Measurements from ENCODE around the gene SLC35F5. TPM values are rescaled to one million over a fixed set of nuclear protein-coding genes. Genes with fewer than 3 reads are reported as not detected.

Gene SLC35F5
- total and polyA plus RNA-seq, 2 of the 13 experiments (the other 11 are each of a cell fraction or from before 2014, with no cell fraction given) = 139 to 174 TPM

DNA sequence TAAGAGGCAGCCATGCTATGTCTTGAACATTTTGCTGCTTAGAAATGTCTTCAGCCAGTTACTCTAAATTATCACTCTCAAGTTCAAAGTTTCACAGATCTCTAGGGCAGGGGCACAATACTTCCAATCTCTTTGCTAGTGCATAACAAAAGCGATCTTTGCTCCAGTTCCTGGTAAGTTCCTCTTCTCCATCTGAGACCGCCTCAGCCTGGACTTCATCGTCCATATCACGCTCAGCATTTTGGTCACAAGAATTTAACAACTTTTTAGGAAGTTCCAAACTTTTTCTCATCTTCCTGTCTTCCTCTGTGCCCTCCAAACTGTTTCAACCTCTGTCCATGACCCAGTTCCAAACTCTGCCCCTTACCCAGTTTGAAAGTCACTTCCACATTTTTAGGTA, 8.8 kb upstream of the SLC35F5 start:
- Histone ChIP-seq H3K4me1 (ENCODE audit: insufficient read depth, low read length) (peaks cover 7% of the 10 kb centered on the region), H3K4me3 (replicated peaks in 1 of 3; ENCODE audit: insufficient read depth in 1 of 3, low read depth in 2 of 3, low read length in 3 of 3) (no peak overlapping the region), H3K9me3 (ENCODE audit: low read length) (peaks cover 8% of the 10 kb centered on the region; the same call in 1 of the 2 replicates), H3K79me2 (ENCODE audit: insufficient read depth, low read length) (no peaks in the 10 kb centered on the region), H3K36me3 (replicated peaks in 1 of 2; ENCODE audit: control insufficient read depth in 1 of 2, insufficient read depth in 2 of 2, low read length in 2 of 2) (no peaks in the 10 kb centered on the region), H3K27ac (ENCODE audit: extremely low read length, insufficient read depth, low read length) (no peak overlapping the region), H3K27me3 (ENCODE audit: control insufficient read depth in 1 of 2, insufficient read depth in 2 of 2, low read length in 2 of 2) (0 out of 5 replicates have a peak, but pooled peaks cover 0 to 4% of the 10 kb centered on the region in 2 experiments), H3K9ac (ENCODE audit: insufficient read depth, low read depth, low read length) (no peak overlapping the region), H2AFZ (ENCODE audit: low read length) (no peak overlapping the region), H4K20me1 (ENCODE audit: insufficient read depth, low read length) (no peaks in the 10 kb centered on the region), H3K4me2 (ENCODE audit: low read depth, low read length) (no peak overlapping the region)
- no peak for ATAC-seq
- DNase-seq (ENCODE audit: low spot score) = no peak
- 19% methylated on average over 4 of the region's 4 CpGs for WGBS (ENCODE audit: low lambda C conversion rate)
- no peak for FAIRE-seq
- ChIA-PET POLR2A (no interaction called here), CTCF (ENCODE audit: low intra/inter-chr PET ratio, low total read pairs) (no interaction called here)
- in situ Hi-C loops (cut with HindIII; ENCODE audit: extremely low pct_ligation_motif_present, low pct_unique_long_range_greater_than_20kb) (loop anchor here (25.0 kb wide), 1 partner anchor 797 kb away; no protein-coding TSS in a partner anchor), intact Hi-C loops (cut with micrococcal nuclease; ENCODE audit: unreplicated experiment) (no loop called here)
- TF ChIP-seq SETDB1 (CRISPR knock-in tag; IDR thresholded peaks at IDR 0.05; ENCODE audit: borderline replicate concordance) = no peak
- no TSS peak for BruUV-seq (replicated peaks)

GRCh38 chr2:113762377-113763118, 6.1 kb upstream of the SLC35F5 start:
- peaks cover 4% of the 10 kb centered on the region for H3K4me1 ChIP-seq (ENCODE audit: insufficient read depth, low read length)
- BruUV-seq (replicated peaks) = no TSS peak
- H3K9me3 ChIP-seq (ENCODE audit: low read length) = peaks cover 8% of the 10 kb centered on the region; the same call in 1 of the 2 replicates
- CTCF ChIA-PET (ENCODE audit: low intra/inter-chr PET ratio, low total read pairs) = no interaction called here
- intact Hi-C loops (cut with micrococcal nuclease; ENCODE audit: unreplicated experiment) = no loop called here
- no peaks in the 10 kb centered on the region for H3K27me3 ChIP-seq (ENCODE audit: control insufficient read depth in 1 of 2, insufficient read depth in 2 of 2, low read length in 2 of 2)
- DNase-seq (ENCODE audit: low spot score) = no peak
- no peak overlapping the region for H3K4me2 ChIP-seq (ENCODE audit: low read depth, low read length)
- H2AFZ ChIP-seq (ENCODE audit: low read length) = no peak overlapping the region
- in situ Hi-C loops (cut with HindIII; ENCODE audit: extremely low pct_ligation_motif_present, low pct_unique_long_range_greater_than_20kb) = loop anchor here (25.0 kb wide), 1 partner anchor 800 kb away; no protein-coding TSS in a partner anchor
- no peak for FAIRE-seq
- H3K27ac ChIP-seq (ENCODE audit: extremely low read length, insufficient read depth, low read length) = no peak overlapping the region
- 36% methylated on average over 3 of the region's 3 CpGs for WGBS (ENCODE audit: low lambda C conversion rate)
- H3K4me3 ChIP-seq (replicated peaks in 1 of 3; ENCODE audit: insufficient read depth in 1 of 3, low read depth in 2 of 3, low read length in 3 of 3) = no peak overlapping the region
- POLR2A ChIA-PET = no interaction called here
- ATAC-seq = no peak
- H4K20me1 ChIP-seq (ENCODE audit: insufficient read depth, low read length) = no peaks in the 10 kb centered on the region
- no peak overlapping the region for H3K9ac ChIP-seq (ENCODE audit: insufficient read depth, low read depth, low read length)
- H3K79me2 ChIP-seq (ENCODE audit: insufficient read depth, low read length) = peaks cover 1% of the 10 kb centered on the region
- H3K36me3 ChIP-seq (replicated peaks in 1 of 2; ENCODE audit: control insufficient read depth in 1 of 2, insufficient read depth in 2 of 2, low read length in 2 of 2) = no peaks in the 10 kb centered on the region
- TF ChIP-seq ZNF850 (CRISPR knock-in tag; conservative IDR thresholded peaks at IDR 0.05) (no peak), SAFB2 (CRISPR knock-in tag; IDR thresholded peaks at IDR 0.05; ENCODE audit: borderline replicate concordance, low read depth) (no peak), ZNF775 (CRISPR knock-in tag; IDR thresholded peaks at IDR 0.05; ENCODE audit: borderline replicate concordance) (no peak), ZNF644 (CRISPR knock-in tag; IDR thresholded peaks at IDR 0.05; ENCODE audit: low read depth) (no peak), KLF15 (CRISPR knock-in tag; IDR thresholded peaks at IDR 0.05; ENCODE audit: borderline replicate concordance) (no peak), ZNF749 (CRISPR knock-in tag; IDR thresholded peaks at IDR 0.05; ENCODE audit: borderline replicate concordance) (no peak), FLYWCH1 (CRISPR knock-in tag; IDR thresholded peaks at IDR 0.05) (no peak), NR3C1 (CRISPR knock-in tag; IDR thresholded peaks at IDR 0.05) (no peak)
- TF ChIP-seq, protein P1, sequence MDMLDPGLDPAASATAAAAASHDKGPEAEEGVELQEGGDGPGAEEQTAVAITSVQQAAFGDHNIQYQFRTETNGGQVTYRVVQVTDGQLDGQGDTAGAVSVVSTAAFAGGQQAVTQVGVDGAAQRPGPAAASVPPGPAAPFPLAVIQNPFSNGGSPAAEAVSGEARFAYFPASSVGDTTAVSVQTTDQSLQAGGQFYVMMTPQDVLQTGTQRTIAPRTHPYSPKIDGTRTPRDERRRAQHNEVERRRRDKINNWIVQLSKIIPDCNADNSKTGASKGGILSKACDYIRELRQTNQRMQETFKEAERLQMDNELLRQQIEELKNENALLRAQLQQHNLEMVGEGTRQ (IDR thresholded peaks at IDR 0.05; ENCODE audit: low read depth, low read length) = no peak
- TF ChIP-seq, protein P1 (CRISPR knock-in tag; IDR thresholded peaks at IDR 0.05; ENCODE audit: borderline replicate concordance) = no peak
